Stimulated activated naive CD4-positive, alpha-beta T cell (primary cell): ENCODE data around the gene NDUFS1.
A peak's percentile ranks its signal among the peaks of the same experiment; 100 is the strongest.
"Not testable (repeated sequence)": the region's sequence is repeated elsewhere in the genome, so short reads cannot be mapped to it uniquely, and the experiment has no call there.

Experiments
- DNase-seq, 6 experiments: peaks; one replicate each; lab custom pipeline; 2025; lab: John Stamatoyannopoulos, UW

The NDUFS1 gene

GRCh38 chr2:206159346-206160124, at the start of gene NDUFS1, which contains the start of gene EEF1B2:
Gene NDUFS1, minus strand, starts transcription at chr2:206159444. Its CDS starts 5,766 bp downstream, at chr2:206153678.
Gene EEF1B2, plus strand, starts transcription at chr2:206159895. Its CDS starts 85 bp downstream, at chr2:206159980.
- DNase-seq: peak; percentile 92 to 99 (median 96)

DNA sequence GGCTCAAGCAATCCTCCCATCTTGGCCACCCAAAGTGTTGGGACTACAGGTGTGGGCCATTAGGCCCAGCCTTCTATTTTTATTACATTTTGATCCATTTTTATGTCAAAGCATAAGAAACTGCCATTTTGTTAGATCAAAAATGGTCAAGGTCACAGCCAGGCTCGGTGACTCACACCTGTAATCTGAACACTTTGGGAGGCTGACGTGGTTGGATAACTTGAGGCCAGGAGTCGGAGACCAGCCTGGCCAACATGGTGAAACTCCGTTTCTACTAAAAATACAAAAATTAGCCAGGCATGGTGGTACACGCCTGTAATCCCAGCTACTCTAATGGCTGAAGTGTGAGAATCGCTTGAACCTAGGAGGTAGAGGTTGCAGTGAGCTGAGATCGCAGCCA, 49.7 kb upstream of the NDUFS1 start:
- DNase-seq: no peak

GRCh38 chr2:206207316-206207715, 48.1 kb upstream of the NDUFS1 start:
- DNase-seq: not testable (repeated sequence)

DNA sequence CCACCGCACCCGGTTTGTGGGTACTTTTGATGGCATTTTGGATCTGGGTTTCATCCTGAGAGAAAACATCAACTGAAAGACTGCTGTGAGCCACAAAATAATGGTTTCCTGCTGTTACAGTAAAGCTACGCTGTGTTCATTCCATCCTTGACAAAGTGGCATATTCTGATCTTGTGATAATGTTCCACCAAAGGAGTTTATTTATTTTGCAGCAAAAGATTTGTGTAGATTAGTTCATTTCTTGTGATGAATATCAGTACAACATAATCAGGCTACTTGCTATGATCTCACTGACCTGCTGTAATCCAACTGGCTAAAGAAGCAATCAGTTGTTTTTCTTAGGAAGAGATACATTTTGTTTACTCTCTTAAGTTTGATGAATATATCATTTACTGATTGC, 45.5 kb upstream of the NDUFS1 start:
- DNase-seq: no peak

GRCh38 chr2:206203331-206203730, 44.1 kb upstream of the NDUFS1 start:
- DNase-seq: no peak

- no peak for DNase-seq
Measured at GRCh38 chr2:206202446-206202845, 43.2 kb upstream of the NDUFS1 start.

DNA sequence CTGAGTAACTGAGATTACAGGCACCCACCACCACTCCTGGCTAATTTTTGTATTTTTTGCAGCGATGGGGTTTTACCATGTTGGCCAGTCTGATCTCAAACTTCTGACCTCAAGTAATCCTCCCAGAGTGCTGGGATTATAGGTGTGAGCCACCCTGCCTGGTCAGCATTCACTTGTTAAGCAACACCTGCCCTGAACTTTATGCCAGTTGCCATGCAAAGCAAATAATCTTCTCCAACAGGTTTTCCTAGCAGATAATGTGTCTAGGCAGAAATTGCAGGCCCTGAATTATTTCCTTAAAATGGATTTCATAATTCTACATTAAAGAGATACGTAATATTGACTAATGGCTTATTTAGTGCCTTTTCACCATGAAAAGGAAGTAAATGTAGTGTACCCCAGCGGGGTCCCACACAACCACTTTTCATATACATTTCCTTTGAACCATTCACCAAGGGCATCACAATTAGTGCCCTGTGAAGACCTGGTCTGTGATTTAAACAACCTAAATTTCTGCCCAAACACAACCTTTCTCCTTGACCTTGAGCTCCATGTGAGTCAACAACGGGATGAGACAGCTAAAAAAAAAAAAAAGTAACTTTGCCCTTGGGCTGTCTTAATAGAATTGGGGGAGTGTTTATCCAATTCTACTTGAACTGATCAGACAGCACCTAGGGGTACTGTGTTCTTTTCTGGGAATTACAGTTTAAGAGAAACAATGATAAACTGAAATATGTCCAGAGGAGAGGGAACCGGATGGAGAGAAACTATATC, 42.0 kb upstream of the NDUFS1 start:
- no peak for DNase-seq

DNA sequence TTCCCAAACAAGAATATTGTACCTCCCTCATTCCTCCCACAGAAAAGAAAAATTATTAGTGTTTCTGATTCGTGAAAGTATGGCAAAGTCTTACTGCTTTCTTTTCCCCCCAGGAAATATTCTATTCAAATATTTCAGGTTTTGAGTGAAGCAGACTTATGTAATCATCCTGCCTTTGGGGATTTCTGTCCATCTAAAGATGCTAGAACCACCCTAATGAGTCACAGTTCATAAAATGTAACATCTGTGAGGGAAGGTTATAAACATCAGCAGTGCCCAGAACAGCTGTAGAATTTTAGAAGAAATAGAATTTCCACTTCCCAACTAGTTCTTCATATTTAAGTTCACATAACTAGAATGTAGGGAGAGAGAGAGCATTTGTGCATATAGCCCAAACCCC, 39.4 kb upstream of the NDUFS1 start:
- DNase-seq: no peak

DNA sequence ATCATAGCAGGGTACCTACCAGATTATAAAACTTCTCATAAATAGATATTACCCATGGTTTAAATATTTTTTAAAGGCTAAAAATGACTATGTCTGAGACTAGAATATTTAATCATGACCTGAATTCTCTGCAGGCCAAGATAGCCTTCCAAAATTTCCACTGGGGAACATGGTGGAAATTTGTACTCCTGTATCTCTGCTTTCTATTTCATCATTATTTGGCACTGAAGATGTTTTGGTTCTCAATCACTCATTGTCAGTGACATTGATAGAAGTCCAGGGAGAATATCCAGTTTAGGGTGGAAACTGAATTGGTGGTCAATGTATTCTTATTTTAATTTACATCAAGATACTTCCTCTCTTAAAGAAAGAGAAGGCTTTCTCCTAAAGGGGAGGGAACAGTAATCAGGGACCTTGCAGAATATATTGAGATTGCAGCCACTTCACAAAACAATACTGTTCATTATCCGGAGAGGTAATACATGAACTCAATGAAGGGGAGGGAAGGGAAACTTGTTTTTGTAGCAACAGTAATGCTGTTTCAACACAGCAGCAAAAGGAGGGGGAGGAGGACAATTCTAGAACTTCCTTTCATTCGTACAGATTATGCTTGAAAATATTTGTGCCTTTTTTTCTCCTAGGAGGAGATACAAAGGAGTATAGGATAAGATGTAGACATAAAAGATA, 34.6 kb upstream of the NDUFS1 start:
- DNase-seq: no peak

GRCh38 chr2:206192157-206192556, 32.9 kb upstream of the NDUFS1 start:
- DNase-seq: no peak

GRCh38 chr2:206190689-206191088, 31.4 kb upstream of the NDUFS1 start:
- no peak for DNase-seq

DNA sequence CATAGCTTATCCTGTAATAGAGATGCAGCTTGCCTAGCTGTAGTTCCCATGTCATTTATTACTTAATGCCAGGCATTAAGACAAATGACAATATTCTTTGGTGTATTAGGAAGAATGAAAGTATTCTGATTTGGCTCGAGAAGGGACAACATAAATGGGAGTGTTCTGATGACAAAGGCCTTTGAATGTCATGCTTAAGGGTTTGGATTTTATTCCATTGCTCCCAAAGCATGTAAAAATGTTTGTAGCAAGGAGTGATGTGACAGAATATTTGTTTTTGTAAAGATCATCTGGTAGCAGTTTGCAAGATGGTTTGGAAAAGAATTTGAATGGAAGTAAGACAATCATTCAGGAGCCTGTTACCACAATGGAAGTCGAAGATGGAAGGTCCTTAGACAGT, 30.9 kb upstream of the NDUFS1 start:
- DNase-seq: no peak

GRCh38 chr2:206189691-206190090, 30.4 kb upstream of the NDUFS1 start:
- DNase-seq: no peak

GRCh38 chr2:206181526-206181925, 22.3 kb upstream of the NDUFS1 start:
- not testable (repeated sequence) for DNase-seq

GRCh38 chr2:206176901-206177300, 17.7 kb upstream of the NDUFS1 start:
- no peak for DNase-seq

GRCh38 chr2:206176121-206176520, 16.9 kb upstream of the NDUFS1 start:
- DNase-seq: no peak

DNA sequence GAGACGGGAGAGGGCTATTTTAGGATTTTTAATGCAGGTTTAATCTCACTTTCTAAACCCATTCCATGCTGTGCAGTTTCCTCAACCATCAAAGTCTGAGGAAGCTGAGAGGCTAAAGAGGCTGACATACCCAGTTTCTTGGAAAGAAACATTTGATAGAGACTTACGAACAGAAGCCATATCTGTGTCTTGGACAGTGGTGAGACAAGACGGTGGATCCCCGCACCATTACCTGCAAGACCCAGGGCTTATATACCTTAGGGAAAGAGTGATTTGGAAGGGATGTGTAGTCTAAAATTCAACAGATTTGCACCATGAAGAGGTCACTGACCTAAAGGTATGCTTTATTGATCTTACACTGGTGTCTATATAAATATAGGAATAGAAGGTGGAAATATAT, 13.9 kb upstream of the NDUFS1 start:
- DNase-seq: no peak

DNA sequence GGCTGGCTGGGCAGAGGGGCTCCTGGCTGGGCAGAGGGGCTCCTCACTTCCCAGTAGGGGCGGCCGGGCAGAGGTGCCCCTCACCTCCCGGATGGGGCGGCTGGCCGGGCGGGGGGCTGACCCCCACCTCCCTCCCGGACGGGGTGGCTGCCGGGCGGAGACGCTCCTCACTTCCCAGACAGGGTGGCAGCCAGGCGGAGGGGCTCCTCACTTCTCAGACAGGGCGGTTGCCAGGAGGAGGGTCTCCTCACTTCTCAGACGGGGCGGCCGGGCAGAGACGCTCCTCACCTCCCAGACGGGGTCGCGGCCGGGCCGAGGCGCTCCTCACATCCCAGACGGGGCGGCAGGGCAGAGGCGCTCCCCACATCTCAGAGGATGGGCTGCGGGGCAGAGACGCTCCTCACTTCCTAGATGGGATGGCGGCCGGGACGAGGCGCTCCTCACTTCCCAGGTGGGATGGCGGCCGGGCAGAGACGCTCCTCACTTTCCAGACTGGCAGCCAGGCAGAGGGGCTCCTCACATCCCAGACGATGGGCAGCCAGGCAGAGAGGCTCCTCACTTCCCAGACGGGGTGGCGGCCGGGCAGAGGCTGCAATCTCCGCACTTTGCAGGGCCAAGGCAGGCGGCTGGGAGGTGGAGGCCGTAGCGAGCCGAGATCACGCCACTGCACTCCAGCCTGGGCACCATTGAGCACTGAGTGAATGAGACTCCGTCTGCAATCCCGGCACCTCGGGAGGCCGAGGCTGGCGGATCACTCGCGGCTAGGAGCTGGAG, 12.6 kb upstream of the NDUFS1 start:
- not testable (repeated sequence) for DNase-seq

DNA sequence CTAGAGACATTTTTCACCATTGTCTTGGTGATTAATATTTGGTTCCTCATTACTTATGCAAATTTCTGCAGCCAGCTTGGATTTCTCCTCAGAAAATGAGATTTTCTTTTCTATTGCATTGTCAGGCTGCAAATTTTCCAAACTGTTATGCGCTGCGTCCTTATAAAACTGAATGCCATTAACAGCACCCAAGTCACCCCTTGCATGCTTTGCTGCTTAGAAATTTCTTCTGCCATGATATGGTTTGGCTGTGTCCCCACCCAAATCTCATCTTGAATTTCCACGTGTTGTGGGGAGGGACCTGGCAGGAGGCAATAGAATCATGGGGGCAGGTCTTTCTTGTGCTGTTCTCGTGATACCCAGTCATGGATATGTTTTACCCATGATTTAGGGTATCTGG, 9.0 kb upstream of the NDUFS1 start:
- DNase-seq: not testable (repeated sequence)

GRCh38 chr2:206164261-206164862, 5.1 kb upstream of the NDUFS1 start:
- peak in 3 of 6 experiments; percentile 3 to 40 (median 16) for DNase-seq

- peak in 1 of 6 experiments; percentile 6 for DNase-seq
Measured at GRCh38 chr2:206163251-206163880, 4.1 kb upstream of the NDUFS1 start.
